Urinary bladder (tissue), 4 donors: ENCODE data around the gene ACSF2. TPM values are rescaled to one million over a fixed set of nuclear protein-coding genes. Genes with fewer than 3 reads are reported as not detected.

ENCODE experiments used
- DNase-seq: peaks from one replicate; pipeline ENCODE4 v3.0.0-alpha.2; 2015; ENCODE audit errors: extremely low spot score
- H3K27ac ChIP-seq: one replicate; pipeline ENCODE4 v1.5.1; 2013; ENCODE audit warnings: low read depth, mild to moderate bottlenecking, moderate library complexity
- H3K36me3 ChIP-seq: one replicate; pipeline ENCODE4 v1.6.1; 2013; ENCODE audit warnings: mild to moderate bottlenecking, moderate library complexity; ENCODE audit not compliant: insufficient read depth
- H3K4me1 ChIP-seq: one replicate; pipeline ENCODE4 v1.6.1; 2013; ENCODE audit warnings: mild to moderate bottlenecking, moderate library complexity; ENCODE audit not compliant: insufficient read depth
- H3K4me3 ChIP-seq: one replicate; pipeline ENCODE4 v1.5.1; 2013; ENCODE audit warnings: low read depth, low read length
- WGBS: extraction: QIAGEN DNeasy Blood & Tissue Kit; methylation state at CpG from one replicate; pipeline ENCODE4 v1.1.7; 2013; 5-methylcytosine and 5-hydroxymethylcytosine counted together
- polyA plus RNA-seq: library from polyadenylated mRNA; stranded (reverse); fragments of 200-250 nt; gene quantifications from one replicate; pipeline ENCODE4 v1.2.3, GENCODE V29; 2013
- total RNA-seq: library from RNA; depleted of rRNA; stranded (reverse); fragments of >200 nt; gene quantifications from one replicate; pipeline ENCODE4 v1.2.3, GENCODE V29; 2014
- donor health status: healthy with polysubstance abuse.
- donor health status: healthy.

ACSF2 gene
- total and polyA plus RNA-seq, 2 donors: 23.2 to 32.6 TPM

- H3K4me3 ChIP-seq: no peak overlapping the region
- no peaks in the 10 kb centered on the region for H3K36me3 ChIP-seq
- H3K27ac ChIP-seq: no peak overlapping the region
- H3K4me1 ChIP-seq: no peaks in the 10 kb centered on the region
- DNase-seq: no peak
- WGBS: 76% methylated on average over 18 of the region's 18 CpGs
These were observed 50.7 kb downstream of the ACSF2 start for GRCh38 chr17:50476545-50477315.

GRCh38 chr17:50477976-50478375 is 52.0 kb downstream of the ACSF2 start:
- H3K27ac ChIP-seq: no peak overlapping the region
- H3K4me1 ChIP-seq: no peaks in the 10 kb centered on the region
- WGBS: 77% methylated on average over 7 of the region's 7 CpGs
- H3K36me3 ChIP-seq: no peaks in the 10 kb centered on the region
- no peak for DNase-seq
- H3K4me3 ChIP-seq: no peak overlapping the region

- Histone ChIP-seq H3K4me3 (peak within 1 kb of the TSS; percentile 57), H3K4me1 (no peaks in the 10 kb centered on the region), H3K27ac (peak within 1 kb of the TSS; percentile 80), H3K36me3 (no peaks in the 10 kb centered on the region)
- no peak for DNase-seq
- 2% methylated on average over 75 of the region's 75 CpGs for WGBS
These were observed 52.7 kb downstream of the ACSF2 start, which contains the start of gene RSAD1 for GRCh38 chr17:50478391-50479381. RSAD1 (plus strand) TSS chr17:50478860; CDS start chr17:50478885, 25 bp downstream.

GRCh38 chr17:50479522-50480141 is 53.6 kb downstream of the ACSF2 start:
- Histone ChIP-seq H3K4me3 (peak overlapping the region; percentile 57), H3K4me1 (no peaks in the 10 kb centered on the region), H3K27ac (no peak overlapping the region), H3K36me3 (peaks cover 3% of the 10 kb centered on the region)
- WGBS: 16% methylated on average over 19 of the region's 19 CpGs
- no peak for DNase-seq

GRCh38 chr17:50480142-50480764 is 54.2 kb downstream of the ACSF2 start:
- Histone ChIP-seq H3K36me3 (peaks cover 4% of the 10 kb centered on the region), H3K4me3 (no peak overlapping the region), H3K27ac (no peak overlapping the region), H3K4me1 (no peaks in the 10 kb centered on the region)
- no peak for DNase-seq
- WGBS: 87% methylated on average over 7 of the region's 7 CpGs

GRCh38 chr17:50480854-50481490 is 55.0 kb downstream of the ACSF2 start:
- peaks cover 5% of the 10 kb centered on the region for H3K36me3 ChIP-seq
- H3K27ac ChIP-seq: no peak overlapping the region
- WGBS: 88% methylated on average over 2 of the region's 2 CpGs
- H3K4me1 ChIP-seq: no peaks in the 10 kb centered on the region
- DNase-seq: no peak
- H3K4me3 ChIP-seq: no peak overlapping the region

- DNase-seq: no peak
- Histone ChIP-seq H3K4me3 (no peak overlapping the region), H3K27ac (no peak overlapping the region), H3K4me1 (no peaks in the 10 kb centered on the region), H3K36me3 (peaks cover 5% of the 10 kb centered on the region)
- WGBS: 90% methylated on average over 4 of the region's 4 CpGs
These were observed 55.6 kb downstream of the ACSF2 start for GRCh38 chr17:50481648-50482047.

GRCh38 chr17:50482110-50482509 is 56.1 kb downstream of the ACSF2 start:
- Histone ChIP-seq H3K4me3 (no peak overlapping the region), H3K36me3 (peaks cover 5% of the 10 kb centered on the region), H3K27ac (no peak overlapping the region), H3K4me1 (no peaks in the 10 kb centered on the region)
- DNase-seq: no peak
- WGBS: 90% methylated on average over 23 of the region's 23 CpGs

GRCh38 chr17:50482516-50482915 is 56.5 kb downstream of the ACSF2 start:
- no peak for DNase-seq
- Histone ChIP-seq H3K4me1 (no peaks in the 10 kb centered on the region), H3K36me3 (peaks cover 5% of the 10 kb centered on the region), H3K27ac (peak overlapping the region; percentile 3), H3K4me3 (no peak overlapping the region)
- WGBS: 12% methylated on average over 7 of the region's 7 CpGs

GRCh38 chr17:50483266-50483665 is 57.2 kb downstream of the ACSF2 start:
- no peak overlapping the region for H3K4me3 ChIP-seq
- peak overlapping the region; percentile 59 for H3K27ac ChIP-seq
- no peak for DNase-seq
- WGBS: 87% methylated on average over 5 of the region's 5 CpGs
- peaks cover 5% of the 10 kb centered on the region for H3K36me3 ChIP-seq
- no peaks in the 10 kb centered on the region for H3K4me1 ChIP-seq

- Histone ChIP-seq H3K27ac (no peak overlapping the region), H3K4me1 (no peaks in the 10 kb centered on the region), H3K4me3 (no peak overlapping the region), H3K36me3 (peaks cover 5% of the 10 kb centered on the region)
- WGBS: 94% methylated on average over 11 of the region's 11 CpGs
- DNase-seq: no peak
These were observed 58.6 kb downstream of the ACSF2 start for GRCh38 chr17:50484386-50485155.
